Islet precursor cell (in vitro differentiated cells): ENCODE results near the gene UGT1A8.

ENCODE experiments used
- DNase-seq: peaks from one replicate; pipeline ENCODE4 v3.0.0-alpha.2; 2018

The UGT1A8 gene

GRCh38 chr2:233822101-233822771 is 204.8 kb downstream of the UGT1A8 start:
- peak; percentile 44 for DNase-seq
